HG02798 (cell line): Measurements from ENCODE around the gene EIF4G1.
"Not testable (repeated sequence)": the region's sequence is repeated elsewhere in the genome, so short reads cannot be mapped to it uniquely, and the experiment has no call there.

ENCODE experiments used
- ATAC-seq: cut with Tn5 transposase; IDR thresholded peaks from one replicate; pipeline ENCODE4 v1.9.1; 2021; ENCODE audit warnings: mild to moderate bottlenecking; ENCODE audit not compliant: unreplicated experiment, poor library complexity

EIF4G1 gene

DNA sequence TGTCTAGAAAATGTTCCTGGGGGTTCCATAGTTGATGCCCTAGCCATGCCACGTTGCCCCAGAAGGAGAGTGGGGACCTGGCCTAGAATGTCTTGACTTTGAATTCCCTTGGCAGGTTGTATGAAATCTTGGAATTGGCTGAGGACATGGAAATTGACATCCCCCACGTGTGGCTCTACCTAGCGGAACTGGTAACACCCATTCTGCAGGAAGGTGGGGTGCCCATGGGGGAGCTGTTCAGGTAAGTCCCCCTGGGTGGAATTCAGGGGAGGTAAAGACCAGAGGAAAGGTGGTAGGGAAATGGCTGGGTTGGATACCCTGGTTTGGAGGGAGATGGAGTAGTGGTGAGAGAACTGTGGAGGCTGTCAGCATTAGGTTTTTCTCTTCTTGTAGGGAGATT lies 14.1 kb downstream of the EIF4G1 start:
- ATAC-seq, result no peak

DNA sequence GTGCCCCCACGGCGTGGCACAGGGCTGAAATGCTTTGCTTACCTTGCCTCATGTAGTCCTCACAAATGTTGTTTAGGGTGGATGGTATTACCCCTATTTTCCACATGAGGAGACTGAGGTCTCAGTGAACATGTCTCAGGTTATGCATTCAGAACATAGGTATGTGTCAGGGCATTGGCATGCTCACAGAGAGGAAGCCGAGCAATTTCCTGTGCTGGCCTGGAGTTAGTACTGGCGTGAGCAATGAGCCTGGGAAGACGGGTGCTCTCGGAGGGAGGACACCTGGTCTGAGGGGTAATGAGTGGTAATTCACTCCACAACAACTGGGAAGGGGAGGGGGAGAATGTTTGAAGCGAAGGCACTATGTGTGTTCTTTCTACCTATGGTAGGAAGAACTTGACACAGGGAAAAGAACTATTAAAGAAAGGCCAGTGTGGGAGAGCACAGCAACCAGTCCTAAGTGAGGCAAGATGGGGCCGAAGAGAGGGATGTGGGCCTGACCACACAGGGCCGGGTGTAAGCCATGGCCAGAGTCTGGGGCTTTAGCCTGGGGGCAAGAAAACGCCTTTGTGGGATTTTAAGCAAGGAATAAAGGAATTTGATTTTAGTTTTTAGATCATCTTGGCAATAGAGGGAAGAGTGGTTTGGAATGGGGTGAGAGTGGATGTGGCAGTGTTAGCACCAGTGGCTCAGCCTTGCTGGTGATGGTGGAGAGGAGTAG lies 18.1 kb downstream of the EIF4G1 start:
- no peak for ATAC-seq

- ATAC-seq, result no peak
These were observed 18.8 kb downstream of the EIF4G1 start for GRCh38 chr3:184333190-184333589.

GRCh38 chr3:184333700-184334099 lies 19.3 kb downstream of the EIF4G1 start:
- no peak for ATAC-seq

GRCh38 chr3:184334470-184335158 lies 20.2 kb downstream of the EIF4G1 start:
- no peak for ATAC-seq

DNA sequence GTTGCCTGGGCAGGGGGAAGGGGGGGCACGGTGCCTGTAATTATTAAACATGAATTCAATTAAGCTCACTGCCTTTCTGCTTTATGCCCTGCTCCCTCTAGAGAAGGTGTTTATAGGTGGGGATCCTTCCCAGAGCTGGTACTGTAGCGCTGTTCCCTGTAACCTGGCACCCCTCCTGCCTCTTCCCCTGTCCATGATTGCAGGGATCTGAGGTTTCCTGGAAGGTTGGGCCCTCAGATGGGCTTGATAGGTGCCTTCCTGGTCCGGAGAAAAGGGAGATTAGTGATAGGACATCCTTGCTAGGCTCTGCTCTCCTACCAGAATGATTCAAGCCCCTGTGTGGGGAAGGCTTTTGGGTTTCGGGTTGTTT lies 20.9 kb downstream of the EIF4G1 start:
- peak; percentile 3 for ATAC-seq

DNA sequence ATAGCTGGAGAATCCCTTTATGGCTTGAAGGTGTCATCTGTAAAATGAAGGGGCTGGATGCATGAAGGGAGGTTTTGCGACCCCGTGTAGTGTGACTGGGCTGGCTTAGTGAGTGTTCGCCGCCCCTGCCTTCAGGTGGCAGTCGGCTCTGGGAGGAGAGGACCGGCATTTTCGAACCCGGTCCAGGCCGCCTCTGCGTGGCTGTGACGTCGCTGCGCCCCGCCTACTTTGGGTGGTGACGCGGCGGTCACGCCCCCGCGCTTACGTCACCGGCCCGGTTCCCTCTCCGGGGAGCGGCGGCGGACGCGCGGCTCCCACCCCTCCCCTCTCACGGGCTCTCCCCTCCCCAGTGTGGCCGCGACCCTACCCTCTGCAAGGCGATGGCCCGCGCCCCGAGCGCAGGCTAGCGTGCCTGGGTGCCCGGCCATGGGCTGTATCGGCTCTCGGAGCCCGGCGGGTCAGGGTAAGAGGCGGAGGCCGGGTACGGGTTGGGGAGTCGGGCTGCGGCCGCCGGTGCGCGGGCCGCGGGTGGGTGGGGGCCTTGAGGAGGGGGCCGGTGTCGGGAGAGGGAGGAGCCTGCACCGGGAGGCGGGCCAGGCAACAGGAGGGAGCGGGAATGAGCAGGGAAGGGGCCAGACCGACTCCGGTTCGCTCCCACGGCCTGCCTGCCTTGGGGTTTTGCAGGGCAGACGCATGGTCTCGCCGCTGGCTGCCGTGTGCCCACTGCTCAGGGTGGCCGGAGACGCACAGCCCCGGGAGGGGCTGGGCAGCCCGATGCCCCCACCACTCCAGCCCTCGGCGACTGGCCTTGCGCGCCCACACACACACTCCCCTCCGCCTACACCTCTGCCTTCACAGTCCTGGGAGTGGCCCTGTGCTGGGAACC lies 21.5 kb downstream of the EIF4G1 start:
- ATAC-seq, result peak; percentile 86

GRCh38 chr3:184336547-184337398 lies 22.4 kb downstream of the EIF4G1 start:
- no peak for ATAC-seq

DNA sequence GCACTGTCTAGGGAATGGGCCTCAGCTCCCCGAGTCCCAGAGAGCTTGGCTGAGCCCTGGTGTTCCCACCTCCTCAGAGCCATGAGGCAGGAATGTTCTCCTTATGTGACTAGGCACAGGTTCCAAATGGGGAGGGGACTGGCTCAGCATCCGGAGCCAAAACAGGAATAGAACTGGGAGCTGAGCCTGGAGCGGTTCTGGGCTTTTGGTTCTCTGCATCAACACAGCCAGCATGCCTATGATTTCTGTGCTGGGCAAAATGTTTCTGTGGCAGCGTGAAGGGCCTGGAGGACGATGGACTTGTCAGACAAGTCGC lies 23.0 kb downstream of the EIF4G1 start, which contains the start of gene FAM131A:
Gene FAM131A, plus strand, starts transcription at position 202 of the 316 bp plus-strand sequence. Its CDS starts 31 bp downstream, at position 233.
- no peak for ATAC-seq

DNA sequence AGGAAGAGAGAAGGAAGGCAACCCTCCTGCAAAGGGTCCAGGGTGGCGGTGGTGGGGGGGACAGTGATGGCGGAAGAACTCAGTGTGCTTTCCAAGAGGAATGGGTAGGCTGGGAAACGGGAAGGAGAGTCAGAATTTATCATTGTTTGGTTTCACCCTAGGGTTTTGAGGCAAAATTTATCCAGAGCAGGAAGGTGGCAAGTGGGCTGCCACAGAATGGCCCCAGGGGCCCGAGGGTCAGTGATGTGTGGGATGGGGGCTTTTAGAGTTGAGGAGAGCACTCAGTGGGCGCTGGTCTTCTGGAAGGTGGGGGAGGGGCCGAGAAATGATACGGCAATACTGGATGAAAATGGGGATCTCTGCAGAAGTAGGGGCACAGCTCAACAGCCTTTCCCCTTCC lies 23.6 kb downstream of the EIF4G1 start:
- ATAC-seq, result no peak

DNA sequence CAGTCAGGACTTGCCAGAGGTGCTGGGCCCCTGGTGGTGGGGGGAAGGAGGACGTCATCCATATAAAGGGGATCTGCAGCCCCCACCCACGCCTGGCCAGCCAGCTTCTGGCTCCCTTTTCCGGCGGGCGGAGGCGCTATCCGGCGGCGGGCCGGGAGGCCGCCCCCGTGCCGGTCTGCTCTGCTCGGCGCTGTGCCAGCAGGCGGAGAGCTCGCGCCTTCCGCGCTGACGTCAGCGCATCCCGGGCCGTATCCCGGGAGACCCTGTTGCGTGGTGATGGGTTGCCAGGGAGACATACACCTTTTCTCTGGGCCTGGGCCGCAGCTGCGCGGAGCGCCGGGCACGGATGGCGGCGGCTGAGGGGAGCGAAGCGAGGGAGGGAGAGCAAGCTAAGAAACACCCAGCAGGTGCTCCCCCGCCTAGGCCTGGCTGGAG lies 24.1 kb downstream of the EIF4G1 start:
- no peak for ATAC-seq

DNA sequence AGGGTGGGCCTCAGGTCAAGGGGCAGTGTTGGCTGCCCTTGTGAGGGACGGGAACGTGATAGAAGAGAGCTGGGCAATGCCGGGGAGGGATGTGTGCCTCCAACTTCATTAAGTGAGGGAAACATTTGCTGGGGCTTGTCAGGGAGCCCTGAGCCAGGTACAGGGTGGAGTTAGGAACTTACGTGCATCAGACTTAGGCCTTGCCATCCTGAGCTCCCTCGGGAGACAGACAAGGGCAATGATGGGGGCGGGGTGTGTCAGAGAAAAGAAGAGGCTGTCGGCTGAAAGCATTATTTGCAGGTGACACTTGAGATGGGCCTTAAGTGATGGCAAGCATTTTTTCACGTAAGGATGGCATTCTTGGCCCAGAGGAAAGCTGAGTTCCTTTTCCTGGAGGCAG lies 24.6 kb downstream of the EIF4G1 start:
- ATAC-seq, result no peak

DNA sequence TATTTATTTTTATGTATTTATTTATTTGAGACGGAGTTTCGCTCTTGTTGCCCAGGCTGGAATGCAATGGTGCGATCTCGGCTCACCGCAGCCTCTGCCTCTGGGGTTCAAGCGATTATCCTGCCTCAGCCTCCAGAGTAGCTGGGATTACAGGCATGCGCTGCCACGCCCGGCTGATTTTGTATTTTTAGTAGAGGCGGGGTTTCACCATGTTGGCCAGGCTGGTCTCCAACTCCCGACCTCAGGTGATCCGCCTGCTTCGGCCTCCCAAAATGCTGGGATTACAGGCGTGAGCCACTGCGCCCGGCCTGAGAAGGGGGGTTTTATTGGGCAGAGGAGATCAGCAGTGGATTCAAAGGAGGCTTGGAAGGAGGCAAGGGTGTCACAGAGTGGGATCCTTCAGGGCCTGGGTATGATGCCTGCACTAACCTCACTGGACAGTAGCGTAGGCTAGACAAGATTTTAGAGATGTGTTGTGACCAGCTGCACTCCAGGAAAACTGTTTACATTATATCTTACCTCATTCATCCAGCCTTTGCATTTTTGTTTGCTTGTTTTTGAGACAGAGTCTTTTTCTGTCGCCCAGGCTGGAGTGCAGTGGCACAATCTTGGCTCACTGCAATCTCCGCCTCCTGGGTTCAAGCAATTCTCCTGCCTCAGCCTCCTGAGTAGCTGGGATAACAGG lies 25.2 kb downstream of the EIF4G1 start:
- ATAC-seq, result not testable (repeated sequence)

DNA sequence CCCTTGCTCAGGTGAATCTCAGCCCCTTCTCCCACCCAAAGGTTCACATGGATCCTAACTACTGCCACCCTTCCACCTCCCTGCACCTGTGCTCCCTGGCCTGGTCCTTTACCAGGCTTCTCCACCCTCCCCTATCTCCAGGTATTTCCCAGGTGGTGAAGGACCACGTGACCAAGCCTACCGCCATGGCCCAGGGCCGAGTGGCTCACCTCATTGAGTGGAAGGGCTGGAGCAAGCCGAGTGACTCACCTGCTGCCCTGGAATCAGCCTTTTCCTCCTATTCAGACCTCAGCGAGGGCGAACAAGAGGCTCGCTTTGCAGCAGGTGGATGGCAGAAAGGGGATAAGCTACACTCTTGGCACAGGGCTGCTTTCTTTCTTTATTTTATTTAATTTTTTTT lies 27.5 kb downstream of the EIF4G1 start:
- ATAC-seq, result no peak

DNA sequence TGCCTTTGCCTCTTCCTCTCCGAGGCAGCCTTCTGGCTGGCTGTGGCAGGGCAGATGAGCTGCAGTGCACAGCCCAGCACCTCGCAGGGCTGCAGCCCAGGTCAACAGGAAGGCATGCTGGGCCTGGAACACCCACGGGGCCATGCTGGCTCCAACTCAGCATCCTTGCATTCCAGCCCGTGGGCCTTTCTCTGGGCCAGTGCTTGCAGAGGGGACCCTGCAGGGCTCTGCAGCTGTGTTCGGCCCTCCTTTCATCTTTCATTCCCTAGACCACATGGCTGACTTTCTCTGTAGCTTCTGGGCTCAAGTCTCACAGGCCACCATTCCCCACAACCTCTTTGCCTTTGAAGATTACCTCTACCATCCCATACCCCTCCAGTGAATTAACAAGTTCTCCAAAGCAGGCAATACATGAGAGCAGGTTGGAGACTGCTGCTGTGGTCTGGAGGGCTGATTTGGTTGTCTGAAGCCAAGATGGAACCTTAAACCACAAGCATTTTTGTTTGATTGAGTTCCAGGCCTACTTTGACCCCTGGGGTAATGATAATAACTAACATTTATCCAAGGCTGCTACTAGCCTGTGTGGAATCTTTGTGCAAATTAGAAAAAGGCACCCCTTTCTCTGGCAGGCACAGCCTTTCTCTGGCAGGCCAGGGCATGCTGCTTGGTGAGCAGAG lies 28.9 kb downstream of the EIF4G1 start:
- no peak for ATAC-seq

- ATAC-seq, result no peak
These were observed 30.3 kb downstream of the EIF4G1 start for GRCh38 chr3:184344579-184345316.

DNA sequence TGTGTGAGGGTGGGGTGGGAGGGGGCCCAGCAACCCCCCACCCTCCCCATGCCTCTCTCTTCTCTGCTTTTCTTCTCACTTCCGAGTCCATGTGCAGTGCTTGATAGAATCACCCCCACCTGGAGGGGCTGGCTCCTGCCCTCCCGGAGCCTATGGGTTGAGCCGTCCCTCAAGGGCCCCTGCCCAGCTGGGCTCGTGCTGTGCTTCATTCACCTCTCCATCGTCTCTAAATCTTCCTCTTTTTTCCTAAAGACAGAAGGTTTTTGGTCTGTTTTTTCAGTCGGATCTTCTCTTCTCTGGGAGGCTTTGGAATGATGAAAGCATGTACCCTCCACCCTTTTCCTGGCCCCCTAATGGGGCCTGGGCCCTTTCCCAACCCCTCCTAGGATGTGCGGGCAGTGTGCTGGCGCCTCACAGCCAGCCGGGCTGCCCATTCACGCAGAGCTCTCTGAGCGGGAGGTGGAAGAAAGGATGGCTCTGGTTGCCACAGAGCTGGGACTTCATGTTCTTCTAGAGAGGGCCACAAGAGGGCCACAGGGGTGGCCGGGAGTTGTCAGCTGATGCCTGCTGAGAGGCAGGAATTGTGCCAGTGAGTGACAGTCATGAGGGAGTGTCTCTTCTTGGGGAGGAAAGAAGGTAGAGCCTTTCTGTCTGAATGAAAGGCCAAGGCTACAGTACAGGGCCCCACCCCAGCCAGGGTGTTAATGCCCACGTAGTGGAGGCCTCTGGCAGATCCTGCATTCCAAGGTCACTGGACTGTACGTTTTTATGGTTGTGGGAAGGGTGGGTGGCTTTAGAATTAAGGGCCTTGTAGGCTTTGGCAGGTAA lies 31.1 kb downstream of the EIF4G1 start:
- no peak for ATAC-seq
